ENCODE measurements around the gene NASP.
A peak's percentile ranks its signal among the peaks of the same experiment; 100 is the strongest.
"Not testable (repeated sequence)": the region's sequence is repeated elsewhere in the genome, so short reads cannot be mapped to it uniquely, and the experiment has no call there.

The NASP gene

DNA sequence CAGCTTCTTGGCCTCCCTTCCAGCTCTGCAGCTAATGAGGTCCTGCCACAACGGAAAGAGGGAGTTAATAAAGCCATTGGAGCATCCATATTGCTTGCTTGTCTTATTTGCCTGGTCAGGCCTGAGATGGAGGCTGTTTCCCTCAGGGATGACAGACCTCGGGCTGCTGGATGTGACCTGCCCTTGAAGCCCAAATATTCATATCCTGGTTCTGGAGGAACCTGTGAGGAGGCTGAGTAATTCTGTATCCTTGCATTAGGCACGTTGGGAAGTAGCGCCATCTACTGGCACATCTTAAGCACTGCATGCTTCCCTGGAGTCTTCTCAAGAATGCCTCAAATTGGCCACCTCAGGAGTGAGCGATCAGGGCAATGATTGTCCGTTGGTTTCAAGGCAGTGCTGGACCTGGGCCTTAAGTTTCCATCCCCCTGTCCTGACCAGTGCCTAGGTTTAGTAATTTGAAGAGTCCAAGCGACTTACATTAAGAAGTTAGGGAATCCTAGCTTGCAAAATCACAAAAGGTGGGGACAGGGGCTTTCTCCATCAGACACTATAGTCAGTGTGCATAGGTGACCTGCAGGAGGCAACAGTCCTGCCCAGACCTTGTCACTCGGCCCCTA is 13.8 kb upstream of the NASP start:
- peak; percentile 77 for DNase-seq

DNA sequence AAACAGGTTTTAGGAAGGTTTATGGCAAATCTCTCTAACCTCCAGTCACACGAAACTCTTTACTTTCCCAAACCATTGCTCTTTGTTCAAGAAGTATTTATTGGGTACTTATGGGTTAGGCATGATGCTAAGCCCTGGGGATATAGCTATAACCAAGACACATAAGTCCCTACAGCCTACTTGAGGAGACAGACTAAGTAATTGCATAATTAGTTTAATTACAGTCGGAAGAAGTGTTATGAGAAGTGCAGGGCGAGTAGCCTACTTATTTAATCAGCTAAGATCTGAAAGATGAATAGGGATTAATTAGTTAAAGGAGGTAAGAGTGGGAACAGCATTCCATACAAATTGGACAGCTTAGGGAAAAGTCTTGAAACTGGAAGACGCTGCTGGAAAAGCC is 13.2 kb upstream of the NASP start:
- DNase-seq: no peak

DNA sequence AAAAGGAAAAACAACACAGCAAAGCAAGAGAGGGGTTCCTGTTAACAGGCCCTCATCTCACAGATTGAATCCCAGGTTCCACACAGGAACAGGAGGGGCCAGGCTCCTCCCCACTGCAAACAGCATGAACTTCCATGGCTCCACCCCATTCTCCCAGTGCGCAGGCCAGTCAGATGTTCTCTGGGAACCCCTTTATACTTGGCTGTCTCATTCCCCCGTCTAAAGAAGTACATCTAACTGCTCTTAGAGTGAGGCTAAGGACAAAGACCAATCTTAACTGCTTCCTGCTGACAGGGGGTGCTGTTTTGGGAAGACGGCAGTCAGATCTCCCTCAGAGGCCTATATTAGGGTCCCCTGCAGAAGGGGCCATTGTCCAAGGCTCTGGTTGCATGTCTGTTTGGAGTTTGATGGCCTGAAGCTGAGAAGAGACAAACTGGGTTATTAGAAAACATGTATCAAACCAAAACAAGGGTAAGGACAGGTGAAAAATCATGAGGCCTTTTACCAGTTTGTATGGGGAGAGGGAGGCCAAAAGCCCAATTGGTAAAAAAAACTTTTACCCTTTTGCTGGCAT is 10.5 kb upstream of the NASP start:
- no peak for DNase-seq

DNA sequence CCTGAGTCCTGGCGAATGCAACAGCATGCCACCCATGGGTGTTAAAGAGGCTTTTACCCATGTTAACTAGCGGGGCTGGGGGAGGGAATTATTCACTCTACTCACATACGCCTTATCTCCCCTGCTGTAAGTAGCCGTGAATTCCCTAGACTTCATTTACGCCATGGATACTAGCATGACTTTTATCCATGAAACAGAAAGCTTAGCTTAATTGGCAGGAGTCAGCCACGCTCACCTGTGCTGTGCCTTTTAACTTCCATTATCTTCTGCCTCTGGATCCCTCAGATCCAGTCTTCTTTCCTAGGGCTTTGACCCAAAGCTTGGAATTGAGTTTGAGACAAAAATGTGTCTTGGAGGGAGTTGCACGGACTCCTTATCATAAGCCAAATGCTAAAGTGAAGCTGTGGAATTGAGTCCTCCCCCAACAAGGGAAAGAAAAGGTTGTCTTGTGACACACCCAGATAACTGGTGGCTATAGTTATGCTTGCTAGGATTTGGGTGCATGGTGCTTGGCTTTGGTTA is 9.7 kb upstream of the NASP start:
- DNase-seq: no peak

DNA sequence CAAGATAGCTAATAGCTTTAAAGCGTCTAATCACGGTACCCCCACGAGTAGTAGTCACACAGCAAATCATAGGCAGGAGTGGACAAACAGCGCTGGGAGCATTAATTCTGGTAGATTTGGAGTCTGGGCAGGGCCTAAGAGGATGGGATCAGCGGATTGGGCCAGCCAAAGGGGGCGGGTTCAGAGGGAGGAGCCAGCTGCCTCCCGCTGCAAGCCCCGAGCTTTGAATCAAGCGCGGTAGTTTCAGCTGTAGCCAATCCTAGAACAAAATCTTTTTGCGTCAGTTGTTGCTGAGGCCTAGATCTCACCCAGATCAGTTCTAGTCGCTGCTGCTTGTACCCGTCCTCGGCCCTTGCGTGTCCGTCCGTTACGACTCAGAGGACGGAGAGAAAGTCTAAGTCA is 576 bp upstream of the NASP start:
- DNase-seq: peak; percentile 95

DNA sequence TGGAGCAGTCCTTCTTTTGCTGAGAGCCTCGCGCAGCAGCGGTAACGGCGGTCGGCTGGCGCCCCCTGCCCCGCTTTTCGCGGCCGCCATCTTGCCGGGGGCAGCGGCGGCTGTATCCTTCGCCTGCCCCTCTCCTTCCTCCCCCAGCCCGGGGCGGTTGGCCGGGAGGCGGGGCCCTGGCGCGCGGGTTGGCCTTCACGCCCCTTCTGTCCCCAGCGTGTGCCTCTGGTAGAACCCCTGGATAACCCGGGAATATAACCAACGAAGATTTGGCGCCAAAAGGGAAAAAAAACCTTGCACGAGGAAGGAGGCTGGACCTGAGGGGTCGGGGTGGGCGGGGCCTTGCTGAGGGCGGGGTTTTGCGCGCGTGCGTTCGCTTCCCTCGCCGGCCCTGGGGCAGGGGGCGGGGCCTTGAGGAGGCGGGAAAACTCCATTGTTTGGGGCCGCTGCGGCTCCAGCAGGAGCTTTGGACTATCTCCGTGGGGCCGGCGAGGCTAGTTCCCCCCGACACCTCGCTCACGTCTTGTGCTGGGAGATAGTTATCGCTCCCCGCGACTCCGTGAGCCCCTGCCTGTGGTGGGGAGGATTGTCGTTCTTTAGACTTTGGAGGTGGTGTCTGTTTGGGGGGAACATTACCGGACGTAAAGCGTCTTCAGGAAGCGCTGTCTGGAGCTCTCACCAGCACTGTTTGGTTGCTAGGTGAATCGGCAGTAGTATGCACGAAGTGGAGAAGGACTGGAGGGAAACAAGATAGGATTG is 689 bp downstream of the NASP start:
- peak; percentile 87 for DNase-seq

DNA sequence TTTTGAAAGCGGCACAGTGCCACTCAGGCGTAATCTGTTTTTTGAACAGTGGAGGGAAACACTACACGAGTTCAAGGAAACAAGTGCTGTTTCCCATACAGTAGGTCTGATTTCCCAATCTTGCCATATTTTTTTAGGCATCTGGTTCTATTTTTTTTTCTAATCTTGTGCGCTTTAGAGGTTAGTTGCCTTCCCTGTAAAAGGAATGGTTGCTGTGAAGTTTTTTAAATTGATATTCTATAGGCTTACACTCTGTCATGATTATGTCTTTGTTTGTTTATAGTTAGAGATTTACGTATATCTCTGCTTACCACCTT is 1.2 kb downstream of the NASP start:
- DNase-seq: no peak

DNA sequence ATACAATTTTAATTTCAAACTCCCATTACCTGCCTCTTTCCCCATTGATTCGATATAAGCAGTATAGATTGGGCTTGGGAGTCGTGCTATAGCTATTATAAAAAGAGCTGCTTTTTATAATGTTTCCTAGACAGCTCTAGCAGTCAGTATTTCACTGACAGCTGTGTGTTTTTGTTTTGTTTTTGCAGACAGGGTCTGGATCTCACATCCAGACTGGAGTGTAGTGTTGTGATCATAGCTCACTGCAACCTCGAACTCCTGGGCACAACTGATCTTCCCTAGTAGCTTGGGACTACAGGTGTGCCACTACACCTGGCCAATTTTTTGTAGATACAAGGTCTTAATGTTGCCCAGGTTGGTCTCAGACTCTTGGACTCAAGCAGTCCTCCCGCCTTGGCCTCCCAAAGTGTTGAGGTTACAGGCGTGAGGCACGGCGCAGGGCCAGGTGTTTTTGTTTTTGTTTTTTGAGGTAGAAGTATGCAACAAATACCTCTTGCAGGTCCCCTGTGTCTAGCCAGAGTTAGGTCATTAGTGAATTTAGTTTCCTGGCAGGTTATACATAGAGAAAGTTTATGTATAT is 1.7 kb downstream of the NASP start:
- no peak for DNase-seq

DNA sequence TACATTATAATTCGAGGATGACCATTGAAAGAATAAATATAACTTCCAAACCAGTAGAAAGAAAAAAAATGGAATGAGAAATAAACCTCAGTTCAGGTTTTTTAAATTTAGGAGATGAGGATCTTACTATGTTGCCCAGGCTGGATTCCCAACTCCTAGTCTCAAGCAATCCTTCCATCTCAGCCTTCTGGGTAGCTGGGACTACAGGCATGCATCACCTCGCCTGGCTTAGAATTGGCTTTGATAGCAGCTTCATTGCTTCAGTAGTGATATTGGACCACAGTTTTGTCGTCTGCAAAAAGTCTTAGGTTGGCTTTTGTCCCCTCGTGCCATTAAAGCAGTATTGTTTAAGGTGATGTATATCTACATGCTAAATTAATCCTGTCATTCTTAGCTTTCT is 2.9 kb downstream of the NASP start:
- DNase-seq: no peak

DNA sequence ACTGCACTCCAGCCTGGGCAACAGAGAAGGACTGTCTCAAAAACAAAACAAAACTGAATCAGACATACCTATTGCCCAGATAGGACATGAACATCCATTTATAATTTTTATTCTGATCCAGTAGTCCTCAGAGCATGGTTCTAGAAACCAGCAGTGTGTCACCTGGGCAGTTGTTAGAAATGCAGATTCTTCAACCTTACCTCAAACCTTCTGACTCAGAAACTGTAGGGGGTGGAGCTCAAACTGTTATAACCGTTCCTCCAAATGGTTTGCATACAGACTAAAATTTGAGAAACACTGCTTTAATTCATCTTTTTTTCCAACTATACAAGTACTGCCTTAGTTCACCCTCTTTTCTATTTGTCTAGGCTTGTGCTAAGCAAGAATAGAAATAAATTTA is 6.0 kb downstream of the NASP start:
- no peak for DNase-seq

DNA sequence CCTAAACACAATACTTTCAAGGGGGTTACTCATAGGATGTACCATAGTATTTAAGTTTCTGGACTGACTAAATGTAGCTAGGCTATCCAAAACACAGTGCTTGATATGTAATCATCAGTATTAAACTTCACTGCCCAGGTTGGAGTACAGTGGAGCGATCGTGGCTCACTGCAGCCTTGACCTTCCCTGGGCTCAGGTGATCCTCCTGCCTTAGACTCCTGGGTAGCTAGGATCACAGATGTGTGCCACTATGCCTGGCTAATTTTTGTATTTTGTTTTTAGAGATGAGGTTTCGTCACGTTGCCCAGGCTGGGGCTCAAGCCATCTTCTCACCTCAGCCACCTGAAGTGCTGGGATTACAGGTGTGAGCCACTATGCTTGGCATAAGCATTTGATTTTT is 10.6 kb downstream of the NASP start:
- no peak for DNase-seq

DNA sequence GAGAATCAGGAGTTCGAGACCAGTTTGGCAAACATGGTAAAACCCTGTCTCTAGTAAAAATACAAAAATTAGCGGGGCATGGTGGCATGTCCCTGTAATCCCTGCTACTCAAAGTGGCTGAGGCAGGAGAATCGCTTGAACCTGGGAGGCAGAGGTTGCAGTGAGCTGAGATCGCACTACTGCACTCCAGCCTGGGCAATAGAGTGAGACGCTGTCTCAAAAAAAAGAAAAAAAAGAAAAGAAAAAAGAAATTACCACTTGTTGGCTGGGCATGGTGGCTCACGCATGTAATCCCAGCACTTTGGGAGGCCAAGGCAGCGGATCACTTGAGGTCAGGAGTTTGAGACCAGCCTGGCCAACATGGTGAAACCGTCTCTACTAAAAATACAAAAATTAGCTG is 12.9 kb downstream of the NASP start:
- not testable (repeated sequence) for DNase-seq

DNA sequence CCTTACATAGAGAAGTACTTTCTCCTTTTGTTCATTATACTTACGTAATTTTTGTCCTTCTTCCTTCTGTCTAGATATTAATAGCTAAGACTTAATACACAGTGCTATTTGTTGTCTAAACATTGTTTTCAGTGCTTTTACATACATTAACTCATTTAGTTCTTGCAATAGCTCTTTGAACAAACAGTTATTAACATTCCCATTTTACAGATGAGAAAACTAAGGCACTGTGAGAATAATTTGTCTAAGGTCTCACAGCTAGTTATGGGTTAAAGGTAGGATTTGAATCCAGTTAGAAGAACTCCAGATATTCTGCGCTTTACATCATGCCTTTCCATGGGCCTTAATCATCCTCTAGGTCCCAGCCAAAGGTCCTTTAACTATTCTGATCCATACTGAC is 20.4 kb downstream of the NASP start:
- DNase-seq: no peak

DNA sequence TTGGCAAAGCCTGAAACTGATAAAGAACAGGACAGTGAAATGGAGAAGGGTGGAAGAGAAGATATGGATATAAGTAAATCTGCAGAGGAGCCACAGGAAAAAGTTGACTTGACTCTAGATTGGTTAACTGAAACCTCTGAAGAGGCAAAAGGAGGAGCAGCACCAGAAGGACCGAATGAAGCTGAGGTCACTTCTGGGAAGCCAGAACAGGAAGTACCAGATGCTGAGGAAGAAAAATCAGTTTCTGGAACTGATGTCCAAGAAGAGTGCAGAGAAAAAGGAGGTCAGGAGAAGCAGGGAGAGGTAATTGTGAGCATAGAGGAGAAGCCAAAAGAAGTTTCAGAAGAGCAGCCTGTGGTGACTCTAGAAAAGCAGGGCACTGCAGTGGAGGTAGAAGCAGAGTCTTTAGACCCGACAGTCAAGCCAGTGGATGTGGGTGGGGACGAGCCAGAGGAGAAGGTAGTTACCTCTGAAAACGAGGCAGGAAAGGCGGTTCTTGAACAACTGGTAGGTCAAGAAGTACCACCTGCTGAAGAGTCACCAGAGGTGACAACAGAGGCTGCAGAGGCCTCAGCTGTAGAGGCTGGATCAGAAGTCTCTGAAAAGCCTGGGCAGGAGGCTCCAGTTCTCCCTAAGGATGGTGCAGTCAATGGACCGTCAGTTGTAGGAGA is 23.7 kb downstream of the NASP start:
- no peak for DNase-seq

DNA sequence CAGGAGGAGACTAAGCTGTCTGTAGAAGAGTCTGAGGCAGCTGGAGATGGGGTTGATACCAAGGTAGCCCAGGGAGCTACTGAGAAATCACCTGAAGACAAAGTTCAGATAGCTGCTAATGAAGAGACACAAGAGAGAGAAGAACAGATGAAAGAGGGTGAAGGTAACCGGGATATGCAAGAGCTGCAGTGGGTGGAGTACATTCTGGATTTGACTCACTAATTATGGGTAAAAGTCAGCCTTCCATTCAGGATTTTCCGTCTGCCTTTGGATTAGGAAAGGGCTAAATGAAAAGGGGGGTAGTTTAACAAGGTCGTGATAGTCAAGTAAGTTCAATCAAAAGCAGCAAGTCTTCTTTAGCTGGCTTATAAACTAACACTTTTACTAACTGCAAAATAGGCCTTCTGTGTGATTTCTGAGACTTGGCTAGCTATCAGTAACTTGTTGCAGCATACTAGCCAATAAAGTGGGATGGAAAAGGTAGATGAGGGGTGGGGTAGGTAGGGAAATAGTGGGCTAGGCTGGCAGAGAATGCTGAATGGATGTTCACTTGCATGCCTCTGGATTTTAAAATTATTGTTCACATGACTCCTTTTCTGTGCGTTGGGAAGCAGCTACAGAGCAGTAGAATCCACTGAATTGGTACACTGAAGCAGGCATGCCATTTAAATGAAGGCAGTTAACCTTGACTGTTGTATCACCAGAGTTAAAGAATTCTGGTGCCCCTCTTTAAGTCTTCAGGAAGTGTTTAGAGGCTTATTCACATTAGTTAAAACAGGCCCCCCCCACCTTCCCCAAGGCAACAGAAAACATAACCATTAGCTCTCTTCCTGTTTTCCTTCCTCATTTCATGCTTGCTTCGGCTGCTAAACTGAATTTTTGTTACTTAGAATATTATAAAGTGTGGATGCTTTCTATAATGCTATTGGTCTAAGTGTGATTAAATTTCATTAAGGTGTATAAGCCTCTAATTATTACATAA is 24.6 kb downstream of the NASP start:
- DNase-seq: no peak

DNA sequence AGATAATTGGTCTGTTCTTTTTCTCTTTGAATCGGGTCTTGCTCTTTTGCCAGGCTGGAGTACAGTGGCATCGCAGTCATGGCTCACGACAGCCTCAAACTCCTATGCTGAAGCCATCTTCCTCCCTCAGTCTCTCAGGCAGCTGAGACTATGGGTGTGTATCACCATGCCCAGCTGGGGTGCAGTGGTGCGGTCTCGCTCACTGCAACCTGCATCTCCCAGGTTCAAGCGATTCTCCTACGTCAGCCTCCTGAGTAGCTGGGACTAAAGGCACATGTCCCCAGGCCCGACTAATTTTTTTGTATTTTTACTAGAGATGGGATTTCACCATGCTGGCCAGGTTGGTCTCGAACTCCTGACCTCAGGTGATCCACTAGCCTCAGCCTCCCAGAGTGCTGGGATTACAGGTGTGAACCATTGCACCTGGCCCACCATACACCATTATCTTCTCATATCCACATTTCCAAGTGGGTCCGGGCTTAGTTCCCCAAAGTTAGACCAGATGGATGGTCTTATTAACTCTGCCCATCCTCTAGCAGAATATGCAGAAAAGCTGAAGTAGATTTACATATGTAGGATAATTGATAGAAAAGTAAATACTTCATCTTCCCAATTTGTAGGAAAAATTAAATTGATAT is 26.9 kb downstream of the NASP start:
- DNase-seq: no peak

DNA sequence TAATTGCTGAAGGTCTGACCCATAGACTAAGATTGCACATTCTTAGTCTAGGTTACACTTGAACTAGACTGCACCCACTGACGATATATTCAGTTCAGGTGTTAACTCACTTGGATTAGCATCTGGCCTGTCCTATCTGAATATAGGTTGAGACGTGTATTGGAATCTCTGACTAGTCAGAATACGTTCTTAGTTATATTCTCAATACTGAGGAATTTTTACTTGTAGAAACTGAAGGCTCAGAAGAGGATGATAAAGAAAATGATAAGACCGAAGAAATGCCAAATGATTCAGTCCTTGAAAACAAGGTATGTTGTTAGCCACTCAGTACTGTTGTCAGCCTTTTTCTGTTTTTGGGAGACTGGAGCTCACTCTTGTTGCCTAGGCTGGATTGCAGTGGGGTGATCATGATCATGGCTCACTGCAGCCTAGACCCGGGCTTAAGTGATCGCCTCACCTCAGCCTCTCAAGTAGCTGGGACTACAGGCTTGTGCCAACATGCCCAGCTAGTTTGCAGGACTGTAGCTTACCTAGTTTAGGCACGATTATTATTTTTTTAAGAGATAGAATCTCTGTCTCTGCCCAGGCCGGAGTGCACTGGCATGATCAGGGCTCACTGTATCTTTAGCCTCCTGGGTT is 29.2 kb downstream of the NASP start:
- DNase-seq: no peak

DNA sequence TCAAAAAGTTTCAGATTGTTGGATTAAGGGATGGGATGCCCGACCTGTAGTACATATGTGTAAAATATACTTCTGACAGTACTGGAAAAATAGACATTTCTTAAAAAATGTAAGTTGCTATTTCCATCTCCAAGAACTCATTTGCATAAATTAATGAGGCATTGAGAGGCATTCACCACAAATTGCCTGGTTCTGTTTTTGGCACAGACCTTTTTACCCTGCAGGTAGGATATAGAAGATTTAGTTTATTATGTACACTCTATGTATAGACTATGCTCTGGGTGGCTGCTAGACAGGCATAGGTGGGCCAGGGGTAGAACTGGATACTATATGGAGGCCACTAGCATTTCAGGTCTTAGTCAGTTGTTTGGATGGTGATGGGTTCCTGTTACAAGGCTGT is 32.0 kb downstream of the NASP start:
- DNase-seq: no peak

DNA sequence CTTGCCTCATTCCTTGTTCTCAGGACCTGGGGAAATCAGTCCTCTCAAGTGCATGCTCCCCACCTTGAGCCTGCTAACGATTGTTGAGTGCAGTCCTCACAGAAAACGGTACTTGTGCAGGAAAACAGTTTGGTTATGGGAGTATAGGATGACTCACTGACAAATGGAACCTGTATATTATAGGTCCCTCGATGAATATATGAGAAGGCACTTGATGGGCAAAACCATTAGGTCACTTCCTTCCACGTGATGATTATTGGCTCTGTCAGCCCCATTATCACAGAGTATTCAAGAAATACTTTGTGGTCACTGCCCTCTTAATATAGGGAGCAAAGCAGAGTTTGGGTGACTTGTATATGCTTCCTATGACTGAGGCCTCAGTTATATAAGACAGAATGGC is 33.8 kb downstream of the NASP start:
- DNase-seq: no peak

DNA sequence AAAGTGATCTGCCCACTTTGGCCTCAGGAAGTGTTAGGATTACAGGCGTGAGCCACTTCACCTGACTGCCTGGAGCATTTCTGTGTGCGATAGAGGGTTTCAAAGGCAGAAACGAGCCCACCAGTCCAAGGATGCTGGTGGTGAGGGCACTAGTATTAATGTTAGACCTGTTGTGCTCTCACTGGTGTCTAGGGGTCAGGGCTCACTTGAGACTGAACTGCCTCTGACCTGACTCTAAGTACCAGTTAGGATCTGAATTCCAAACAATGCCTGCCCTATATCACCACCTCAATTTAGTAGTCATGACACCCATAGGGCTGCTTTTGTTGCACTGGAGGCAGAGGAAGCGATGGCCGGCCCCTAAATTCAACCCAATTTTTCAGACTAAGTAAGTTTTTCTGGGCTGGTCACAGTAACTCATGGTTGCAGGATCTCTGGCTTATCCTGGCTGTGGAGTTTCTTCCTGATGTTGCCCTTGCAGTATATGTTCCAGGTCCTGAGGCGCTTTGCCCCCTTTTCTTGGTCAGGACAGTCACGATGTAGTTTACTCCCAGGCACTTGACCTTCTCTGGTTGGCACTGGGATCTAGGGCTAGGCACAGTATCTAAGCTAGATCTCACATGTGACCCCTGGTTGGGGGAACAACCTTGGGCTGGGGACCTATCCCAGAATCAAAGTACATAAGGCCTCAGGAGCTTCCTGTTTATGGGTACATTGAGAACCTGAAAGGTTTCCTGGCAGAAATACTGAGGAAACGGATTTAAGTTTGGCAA is 35.5 kb downstream of the NASP start:
- DNase-seq: no peak

All from stimulated activated CD4-positive, alpha-beta T cell treated with anti-CD3 and anti-CD28 coated beads, Interleukin-4, amount 100 ng/mL, for 24 hours (primary cell).